ENCODE data around the gene CFAP58. TPM values are rescaled to one million over a fixed set of nuclear protein-coding genes. Genes with fewer than 3 reads are reported as not detected.

Gene CFAP58
- total RNA-seq, 4 donors from 2014 or later, result 0.13 to 0.36 (median 0.27) TPM; not detected in 1

DNA sequence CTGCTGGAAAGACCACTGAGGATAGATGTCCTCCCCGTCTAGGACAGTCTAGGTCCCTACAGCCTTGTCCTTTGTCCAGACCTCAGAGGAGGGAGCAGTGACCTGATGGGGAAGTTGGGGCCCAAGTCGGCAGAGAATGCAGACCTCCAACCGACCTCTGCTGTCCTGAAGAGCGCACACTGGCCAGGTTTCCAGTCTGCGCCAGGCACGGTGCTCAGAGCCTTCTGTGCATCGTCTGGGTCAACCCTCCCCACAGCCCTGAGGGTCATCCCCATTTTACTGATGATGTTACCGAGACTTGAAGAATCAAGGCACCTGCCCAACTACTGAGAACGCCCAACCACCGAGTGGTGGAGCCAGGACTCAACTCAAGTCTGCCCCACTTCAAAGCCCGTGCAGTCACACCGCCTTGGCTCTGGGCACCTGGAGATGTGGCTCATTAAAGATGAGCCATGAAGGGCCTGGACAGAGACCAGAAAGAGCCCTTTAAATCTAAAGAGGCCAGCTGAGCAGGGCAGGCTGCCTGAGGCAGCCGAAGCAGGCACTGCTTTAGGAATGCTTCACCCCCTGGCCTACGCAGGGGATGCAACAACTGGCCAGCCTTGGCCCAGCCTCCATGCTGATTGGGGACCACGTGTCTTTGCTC is 19.8 kb upstream of the CFAP58 start:
- Histone ChIP-seq H3K36me3 (no peaks in the 10 kb centered on the region), H3K4me1 (peaks cover 65 to 75% of the 10 kb centered on the region in 2 donors), H3K4me3 (no peak overlapping the region), H3K9me3 (no peaks in the 10 kb centered on the region), H3K27me3 (no peaks in the 10 kb centered on the region), H3K27ac (peak overlapping the region; percentile 82 to 97 (median 92))
- intact Hi-C loops (cut with DNase I; ENCODE audit: low total_unique reads) (loop anchor here (10.0 kb wide), 1 partner anchor 419 kb away; the partner anchor contains the start of gene STN1), in situ Hi-C loops (cut with MboI; ENCODE audit: low sequenced_read_pairs in 4 of 4) (no loop called here)
- TF ChIP-seq POLR2A (IDR thresholded peaks at IDR 0.05), result no peak
- TF ChIP-seq, protein P1, sequence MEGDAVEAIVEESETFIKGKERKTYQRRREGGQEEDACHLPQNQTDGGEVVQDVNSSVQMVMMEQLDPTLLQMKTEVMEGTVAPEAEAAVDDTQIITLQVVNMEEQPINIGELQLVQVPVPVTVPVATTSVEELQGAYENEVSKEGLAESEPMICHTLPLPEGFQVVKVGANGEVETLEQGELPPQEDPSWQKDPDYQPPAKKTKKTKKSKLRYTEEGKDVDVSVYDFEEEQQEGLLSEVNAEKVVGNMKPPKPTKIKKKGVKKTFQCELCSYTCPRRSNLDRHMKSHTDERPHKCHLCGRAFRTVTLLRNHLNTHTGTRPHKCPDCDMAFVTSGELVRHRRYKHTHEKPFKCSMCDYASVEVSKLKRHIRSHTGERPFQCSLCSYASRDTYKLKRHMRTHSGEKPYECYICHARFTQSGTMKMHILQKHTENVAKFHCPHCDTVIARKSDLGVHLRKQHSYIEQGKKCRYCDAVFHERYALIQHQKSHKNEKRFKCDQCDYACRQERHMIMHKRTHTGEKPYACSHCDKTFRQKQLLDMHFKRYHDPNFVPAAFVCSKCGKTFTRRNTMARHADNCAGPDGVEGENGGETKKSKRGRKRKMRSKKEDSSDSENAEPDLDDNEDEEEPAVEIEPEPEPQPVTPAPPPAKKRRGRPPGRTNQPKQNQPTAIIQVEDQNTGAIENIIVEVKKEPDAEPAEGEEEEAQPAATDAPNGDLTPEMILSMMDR (IDR thresholded peaks at IDR 0.05 in 4 of 5, conservative IDR thresholded peaks at IDR 0.05 in 1 of 5), result no peak
- no peak for DNase-seq
- no peak for ATAC-seq

DNA sequence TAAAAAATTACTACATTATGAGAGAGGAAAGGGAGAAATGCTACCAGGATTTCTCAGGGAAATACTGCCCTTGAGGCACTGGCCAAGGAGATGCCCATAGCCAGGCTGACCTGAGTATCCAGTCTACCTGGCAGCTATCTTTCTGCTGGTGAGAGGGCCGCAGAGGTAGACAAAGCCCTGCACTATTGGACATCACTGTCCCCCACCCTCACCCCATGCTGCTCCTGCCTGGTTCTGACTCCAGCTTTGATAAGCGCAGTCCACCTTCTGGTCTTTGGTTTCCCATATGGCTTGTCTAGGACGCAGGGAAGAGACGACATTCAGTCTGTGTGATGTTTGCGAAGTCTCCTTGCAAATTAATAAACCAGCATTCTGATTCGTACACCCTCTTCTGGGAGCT is 19.1 kb upstream of the CFAP58 start:
- intact Hi-C loops (cut with DNase I; ENCODE audit: low total_unique reads), result loop anchor here (10.0 kb wide), 1 partner anchor 420 kb away; the partner anchor contains the start of gene STN1
- Histone ChIP-seq H3K9me3 (no peaks in the 10 kb centered on the region), H3K4me3 (no peak overlapping the region), H3K27ac (peak overlapping the region; percentile 82 to 97 (median 92)), H3K36me3 (no peaks in the 10 kb centered on the region), H3K27me3 (no peaks in the 10 kb centered on the region), H3K4me1 (peaks cover 60 to 68% of the 10 kb centered on the region in 2 donors)
- DNase-seq (no peak), ATAC-seq (no peak)
- in situ Hi-C loops (cut with MboI; ENCODE audit: low sequenced_read_pairs in 4 of 4), result no loop called here
- TF ChIP-seq, protein P1 (IDR thresholded peaks at IDR 0.05 in 4 of 5, conservative IDR thresholded peaks at IDR 0.05 in 1 of 5), result no peak
- no peak for TF ChIP-seq POLR2A (IDR thresholded peaks at IDR 0.05)

DNA sequence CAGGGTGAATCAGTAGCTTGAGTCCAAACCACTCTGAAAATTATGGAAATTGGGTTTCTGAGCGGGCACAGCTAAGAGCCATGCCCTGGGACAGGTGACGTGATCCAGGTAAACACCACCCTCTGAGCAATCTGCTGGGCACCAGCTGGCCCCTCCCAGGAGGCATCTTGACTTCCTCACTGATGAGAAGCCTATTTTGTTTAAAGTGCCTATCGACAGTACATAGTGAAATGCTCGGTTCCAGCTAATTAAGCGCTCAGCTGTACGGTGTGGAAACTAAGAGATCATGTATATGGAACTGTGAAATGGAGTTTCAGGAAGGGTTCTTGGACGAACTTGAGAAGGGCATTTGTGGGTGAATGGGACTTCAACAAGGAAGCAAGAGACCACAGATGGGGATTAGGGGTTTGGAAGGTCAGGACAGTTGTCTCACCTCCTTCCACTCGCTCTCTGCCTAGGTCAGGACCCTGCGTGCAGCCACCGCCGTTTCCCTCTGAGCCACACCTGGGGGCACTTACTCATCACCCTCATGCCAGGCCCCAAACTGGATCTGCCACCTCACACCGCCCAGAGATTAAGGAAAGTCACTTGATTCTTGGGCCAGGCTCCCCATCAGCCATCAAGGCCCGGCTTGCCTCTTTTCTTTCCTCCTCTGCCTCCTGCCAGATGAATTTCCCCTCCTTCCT is 18.5 kb upstream of the CFAP58 start:
- H3K27ac ChIP-seq, result peak overlapping the region; percentile 82 to 97 (median 92)

DNA sequence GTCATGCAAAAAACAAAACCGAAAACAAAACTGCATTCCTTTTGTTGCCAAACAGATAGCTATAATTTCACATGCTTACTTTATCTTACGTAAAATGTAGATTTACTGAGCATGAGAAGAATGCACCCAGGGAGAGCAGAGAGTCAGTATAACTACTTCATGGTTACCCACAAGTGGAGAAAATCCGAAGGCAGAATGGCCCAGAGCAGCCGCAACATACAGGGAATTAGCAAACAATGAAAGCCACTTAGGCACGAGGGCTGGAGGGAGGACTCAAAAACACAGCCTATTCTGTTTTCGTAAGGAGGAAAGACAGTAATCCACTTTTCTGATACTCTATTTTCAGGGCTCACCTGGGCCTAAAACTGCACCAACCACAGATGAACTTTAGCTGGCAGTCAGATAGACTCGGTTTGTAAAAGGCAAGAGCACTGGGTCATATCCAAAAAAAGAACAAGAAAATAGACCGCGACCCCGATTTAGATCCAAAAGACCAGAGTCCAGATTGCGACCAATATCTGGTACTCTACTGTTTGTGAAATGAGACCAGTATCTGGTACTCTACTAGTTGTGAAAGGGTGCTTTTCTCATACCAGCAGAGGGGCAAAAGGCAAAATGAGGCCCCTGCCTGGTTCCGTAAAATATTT is 16.7 kb upstream of the CFAP58 start:
- H3K4me3 ChIP-seq, result peak overlapping the region; percentile 73 to 98 (median 94)
- in situ Hi-C loops (cut with MboI; ENCODE audit: low sequenced_read_pairs in 4 of 4) (no loop called here), intact Hi-C loops (cut with DNase I; ENCODE audit: low total_unique reads) (loop anchor here (10.0 kb wide), 1 partner anchor 422 kb away; the partner anchor contains the start of gene STN1)
- TF ChIP-seq, protein P1 (IDR thresholded peaks at IDR 0.05 in 4 of 5, conservative IDR thresholded peaks at IDR 0.05 in 1 of 5), result no peak
- TF ChIP-seq POLR2A (IDR thresholded peaks at IDR 0.05), result no peak
- no peaks in the 10 kb centered on the region for H3K9me3 ChIP-seq
- H3K4me1 ChIP-seq, result peaks cover 48 to 52% of the 10 kb centered on the region in 2 donors
- DNase-seq, result no peak
- H3K27me3 ChIP-seq, result no peaks in the 10 kb centered on the region
- no peaks in the 10 kb centered on the region for H3K36me3 ChIP-seq
- H3K27ac ChIP-seq, result peak overlapping the region; percentile 96 to 99 (median 96)
- no peak for ATAC-seq

More for the DNA sequence above, 18.5 kb upstream of the CFAP58 start:
- no peaks in the 10 kb centered on the region for H3K9me3 ChIP-seq
- peaks cover 60 to 65% of the 10 kb centered on the region in 2 donors for H3K4me1 ChIP-seq
- no peaks in the 10 kb centered on the region for H3K36me3 ChIP-seq
- H3K4me3 ChIP-seq, result no peak overlapping the region
- in situ Hi-C loops (cut with MboI; ENCODE audit: low sequenced_read_pairs in 4 of 4), result no loop called here
- DNase-seq (no peak), ATAC-seq (no peak)
- TF ChIP-seq POLR2A (IDR thresholded peaks at IDR 0.05), result no peak
- TF ChIP-seq, protein P1 (IDR thresholded peaks at IDR 0.05 in 4 of 5, conservative IDR thresholded peaks at IDR 0.05 in 1 of 5), result no peak
- intact Hi-C loops (cut with DNase I; ENCODE audit: low total_unique reads), result loop anchor here (10.0 kb wide), 1 partner anchor 420 kb away; the partner anchor contains the start of gene STN1
- no peaks in the 10 kb centered on the region for H3K27me3 ChIP-seq
